ENCODE data around the gene MTCL3.

The MTCL3 gene

DNA sequence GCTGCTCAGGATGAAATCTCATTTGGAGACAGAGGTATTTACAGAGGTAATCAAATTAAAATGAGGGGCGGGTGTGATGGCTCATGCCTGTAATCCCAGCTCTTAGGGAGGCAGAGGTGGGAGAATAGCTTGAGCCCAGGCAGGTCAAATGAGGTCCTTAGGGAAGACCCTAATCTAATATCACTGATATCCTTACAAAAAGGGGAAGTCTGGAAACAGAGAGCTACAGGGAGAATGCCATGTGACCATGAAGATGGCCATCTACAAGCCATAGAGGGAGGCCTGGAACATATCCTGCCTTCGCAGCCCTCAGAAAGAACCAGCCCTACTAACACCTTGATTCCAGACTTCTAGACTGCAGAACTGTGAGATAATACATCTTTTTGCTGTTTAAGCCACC lies 8.3 kb downstream of the MTCL3 start:
- Histone ChIP-seq H3K4me1 (ENCODE audit: control insufficient read depth in 5 of 5, insufficient read depth in 5 of 5, low read length in 5 of 5) (peaks cover 0 to 13% (median 7%) of the 10 kb centered on the region in 5 donors), H3K4me3 (no peak overlapping the region), H3K27ac (ENCODE audit: low read depth in 1 of 2, low read length in 1 of 2) (no peak overlapping the region), H3K9ac (ENCODE audit: insufficient read depth in 1 of 2, low read length in 2 of 2) (no peak overlapping the region), H3K27me3 (ENCODE audit: control insufficient read depth in 3 of 3, insufficient read depth in 3 of 3, low read length in 2 of 3) (peaks cover 0 to 21% (median 0%) of the 10 kb centered on the region in 3 donors), H3K36me3 (ENCODE audit: control insufficient read depth in 4 of 4, insufficient read depth in 4 of 4, low read length in 4 of 4) (peaks cover 0 to 7% (median 3%) of the 10 kb centered on the region in 4 donors), H3K9me3 (ENCODE audit: control insufficient read depth in 4 of 4, insufficient read depth in 3 of 4, low read length in 3 of 4) (peaks cover 0 to 2% (median 0%) of the 10 kb centered on the region in 4 donors)
- 70 to 89% methylated on average over 2 of the region's 2 CpGs for WGBS, 2 donors
- no peak for DNase-seq
- ATAC-seq (ENCODE audit: insufficient read depth, low FRiP score): no peak
- TF ChIP-seq, protein P1, sequence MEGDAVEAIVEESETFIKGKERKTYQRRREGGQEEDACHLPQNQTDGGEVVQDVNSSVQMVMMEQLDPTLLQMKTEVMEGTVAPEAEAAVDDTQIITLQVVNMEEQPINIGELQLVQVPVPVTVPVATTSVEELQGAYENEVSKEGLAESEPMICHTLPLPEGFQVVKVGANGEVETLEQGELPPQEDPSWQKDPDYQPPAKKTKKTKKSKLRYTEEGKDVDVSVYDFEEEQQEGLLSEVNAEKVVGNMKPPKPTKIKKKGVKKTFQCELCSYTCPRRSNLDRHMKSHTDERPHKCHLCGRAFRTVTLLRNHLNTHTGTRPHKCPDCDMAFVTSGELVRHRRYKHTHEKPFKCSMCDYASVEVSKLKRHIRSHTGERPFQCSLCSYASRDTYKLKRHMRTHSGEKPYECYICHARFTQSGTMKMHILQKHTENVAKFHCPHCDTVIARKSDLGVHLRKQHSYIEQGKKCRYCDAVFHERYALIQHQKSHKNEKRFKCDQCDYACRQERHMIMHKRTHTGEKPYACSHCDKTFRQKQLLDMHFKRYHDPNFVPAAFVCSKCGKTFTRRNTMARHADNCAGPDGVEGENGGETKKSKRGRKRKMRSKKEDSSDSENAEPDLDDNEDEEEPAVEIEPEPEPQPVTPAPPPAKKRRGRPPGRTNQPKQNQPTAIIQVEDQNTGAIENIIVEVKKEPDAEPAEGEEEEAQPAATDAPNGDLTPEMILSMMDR (IDR thresholded peaks at IDR 0.05; ENCODE audit: control extremely low read depth, extremely low read depth): no peak

DNA sequence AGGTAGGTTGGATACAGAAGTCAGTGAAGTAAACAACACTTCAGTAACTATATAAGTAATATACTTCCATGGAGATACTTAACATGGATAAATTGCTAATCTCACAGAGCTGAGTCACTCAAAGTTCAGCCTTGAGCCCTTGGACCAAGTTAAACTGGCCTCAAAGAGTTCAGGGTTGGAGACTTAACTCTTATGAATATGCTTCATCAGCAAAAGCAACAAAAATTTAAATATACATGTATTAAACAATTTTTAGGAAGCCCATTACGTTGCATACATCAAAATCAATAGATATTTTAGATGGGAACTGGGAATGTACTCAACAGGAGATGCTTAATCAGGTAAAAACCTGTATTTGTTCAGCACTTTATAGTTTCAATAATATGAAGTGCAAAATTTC lies 12.2 kb downstream of the MTCL3 start:
- ATAC-seq (ENCODE audit: insufficient read depth, low FRiP score): no peak
- no peak for DNase-seq
- TF ChIP-seq, protein P1 (IDR thresholded peaks at IDR 0.05; ENCODE audit: control extremely low read depth, extremely low read depth): no peak

DNA sequence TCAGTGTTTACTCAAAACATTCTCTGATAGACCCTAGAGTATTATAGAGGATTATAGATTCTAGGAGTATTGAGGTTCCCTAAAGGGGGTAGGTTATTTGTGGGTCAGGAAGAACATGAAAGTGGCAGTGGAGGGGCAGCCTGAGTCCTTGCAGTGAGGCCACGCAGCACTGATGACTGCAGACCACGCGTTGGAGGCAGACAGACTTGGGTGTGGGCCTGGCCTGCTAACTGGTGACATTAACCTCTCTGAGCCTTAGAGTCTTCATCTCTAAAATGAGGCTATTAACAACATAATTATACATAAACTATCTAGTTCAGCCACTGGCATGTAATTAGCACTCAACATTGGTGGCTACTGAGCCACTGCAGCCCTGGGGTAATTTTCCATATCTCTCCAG lies 16.1 kb downstream of the MTCL3 start:
- Histone ChIP-seq H3K27ac (ENCODE audit: low read depth in 1 of 2, low read length in 1 of 2) (no peak overlapping the region), H3K36me3 (ENCODE audit: control insufficient read depth in 4 of 4, insufficient read depth in 4 of 4, low read length in 4 of 4) (no peaks in the 10 kb centered on the region), H3K9ac (ENCODE audit: insufficient read depth in 1 of 2, low read length in 2 of 2) (no peak overlapping the region), H3K27me3 (ENCODE audit: control insufficient read depth in 3 of 3, insufficient read depth in 3 of 3, low read length in 2 of 3) (no peaks in the 10 kb centered on the region), H3K4me1 (ENCODE audit: control insufficient read depth in 5 of 5, insufficient read depth in 5 of 5, low read length in 5 of 5) (no peaks in the 10 kb centered on the region), H3K9me3 (ENCODE audit: control insufficient read depth in 4 of 4, insufficient read depth in 3 of 4, low read length in 3 of 4) (no peaks in the 10 kb centered on the region), H3K4me3 (no peak overlapping the region)
- WGBS, 2 donors: 91 to 94% methylated on average over 3 of the region's 3 CpGs
- TF ChIP-seq, protein P1 (IDR thresholded peaks at IDR 0.05; ENCODE audit: control extremely low read depth, extremely low read depth): no peak
- ATAC-seq (ENCODE audit: insufficient read depth, low FRiP score) (no peak), DNase-seq (no peak)

More for the DNA sequence above, 12.2 kb downstream of the MTCL3 start:
- Histone ChIP-seq H3K9me3 (ENCODE audit: control insufficient read depth in 4 of 4, insufficient read depth in 3 of 4, low read length in 3 of 4) (no peaks in the 10 kb centered on the region), H3K4me1 (ENCODE audit: control insufficient read depth in 5 of 5, insufficient read depth in 5 of 5, low read length in 5 of 5) (no peaks in the 10 kb centered on the region), H3K9ac (ENCODE audit: insufficient read depth in 1 of 2, low read length in 2 of 2) (no peak overlapping the region), H3K27ac (ENCODE audit: low read depth in 1 of 2, low read length in 1 of 2) (no peak overlapping the region), H3K27me3 (ENCODE audit: control insufficient read depth in 3 of 3, insufficient read depth in 3 of 3, low read length in 2 of 3) (no peaks in the 10 kb centered on the region), H3K4me3 (no peak overlapping the region), H3K36me3 (ENCODE audit: control insufficient read depth in 4 of 4, insufficient read depth in 4 of 4, low read length in 4 of 4) (peaks cover 0 to 3% (median 1%) of the 10 kb centered on the region in 4 donors)
- 74 to 91% methylated on average over 1 of the region's 1 CpG for WGBS, 2 donors

DNA sequence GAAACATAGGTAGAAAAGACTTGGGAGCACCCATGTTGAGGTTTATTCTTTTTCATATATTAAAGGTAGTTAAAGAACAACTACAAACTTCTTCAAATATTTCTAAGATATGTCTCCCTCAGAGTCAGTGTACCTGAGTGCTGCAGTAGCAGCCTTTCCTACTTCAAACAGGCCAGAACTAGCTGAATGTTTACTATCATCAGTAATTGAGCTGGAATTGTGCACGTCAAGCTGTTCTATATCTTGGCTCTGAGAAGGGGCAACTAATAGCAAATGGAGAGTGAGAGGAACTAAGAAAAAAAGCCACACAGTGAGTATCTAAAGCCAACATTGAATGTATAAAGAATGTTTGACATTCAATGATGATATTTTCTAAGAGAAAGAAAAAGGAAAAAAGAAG lies 21.7 kb downstream of the MTCL3 start:
- ATAC-seq (ENCODE audit: insufficient read depth, low FRiP score) (no peak), DNase-seq (no peak)
- no peaks in the 10 kb centered on the region for H3K27me3 ChIP-seq (ENCODE audit: control insufficient read depth in 3 of 3, insufficient read depth in 3 of 3, low read length in 2 of 3)
- TF ChIP-seq, protein P1 (IDR thresholded peaks at IDR 0.05; ENCODE audit: control extremely low read depth, extremely low read depth): no peak
- H3K4me3 ChIP-seq: no peak overlapping the region
- no peak overlapping the region for H3K27ac ChIP-seq (ENCODE audit: low read depth in 1 of 2, low read length in 1 of 2)
- WGBS, 2 donors: 76 to 85% methylated on average over 1 of the region's 1 CpG
- no peak overlapping the region for H3K9ac ChIP-seq (ENCODE audit: insufficient read depth in 1 of 2, low read length in 2 of 2)
- H3K9me3 ChIP-seq (ENCODE audit: control insufficient read depth in 4 of 4, insufficient read depth in 3 of 4, low read length in 3 of 4): peaks cover 0 to 2% (median 0%) of the 10 kb centered on the region in 4 donors
- H3K4me1 ChIP-seq (ENCODE audit: control insufficient read depth in 5 of 5, insufficient read depth in 5 of 5, low read length in 5 of 5): no peaks in the 10 kb centered on the region
- no peaks in the 10 kb centered on the region for H3K36me3 ChIP-seq (ENCODE audit: control insufficient read depth in 4 of 4, insufficient read depth in 4 of 4, low read length in 4 of 4)
